Fibroblast of lung (primary cell): ENCODE results near the gene TRAM2. TPM values are rescaled to one million over a fixed set of nuclear protein-coding genes. Genes with fewer than 3 reads are reported as not detected.

ENCODE experiments used
- DNase-seq, 2 donors: peaks; one replicate each; pipeline versions ENCODE4 v3.0.0 to v3.0.0-alpha.2; 2010; ENCODE audit warnings: low read depth in 2 of 2
- H2AFZ ChIP-seq: 2 replicates; pipeline ENCODE4 v1.5.1; 2012; ENCODE audit warnings: low read length, control low read depth, inconsistent platforms
- H3K27ac ChIP-seq: 2 replicates; pipeline ENCODE4 v1.5.1; 2011; ENCODE audit warnings: low read length, control low read depth; ENCODE audit not compliant: insufficient read depth
- H3K27me3 ChIP-seq: 2 replicates; pipeline ENCODE4 v1.5.1; 2011; ENCODE audit warnings: mild to moderate bottlenecking, low read length; ENCODE audit not compliant: control insufficient read depth, insufficient read depth
- H3K36me3 ChIP-seq: 2 replicates; pipeline ENCODE4 v1.5.1; 2011; ENCODE audit warnings: low read length; ENCODE audit not compliant: control insufficient read depth, insufficient read depth
- H3K4me1 ChIP-seq: 2 replicates; pipeline ENCODE4 v1.5.1; 2011; ENCODE audit warnings: low read length; ENCODE audit not compliant: control insufficient read depth, insufficient read depth; ENCODE audit errors: extremely low read depth
- H3K4me2 ChIP-seq: 2 replicates; pipeline ENCODE4 v1.5.1; 2011; ENCODE audit warnings: low read length, control low read depth; ENCODE audit not compliant: insufficient read depth; ENCODE audit errors: extremely low read depth
- H3K4me3 ChIP-seq, 4 experiments: fragments of 200-600 bp in 1 of 4; sonication (generic) in 1 of 4; replicated peaks in 1 of 4; 2 replicates each; pipeline ENCODE4 v1.5.1; 2011 to 2016; ENCODE audit warnings: low read length in 4 of 4, low read depth in 3 of 4, mild to moderate bottlenecking in 3 of 4, control low read depth in 2 of 4, inconsistent platforms in 1 of 4, mixed read lengths in 1 of 4; ENCODE audit not compliant: insufficient read depth in 1 of 4; ENCODE audit errors: control extremely low read depth in 1 of 4
- H3K79me2 ChIP-seq: 2 replicates; pipeline ENCODE4 v1.5.1; 2012; ENCODE audit warnings: mild to moderate bottlenecking, low read length, inconsistent platforms; ENCODE audit not compliant: control insufficient read depth, insufficient read depth
- H3K9ac ChIP-seq: 2 replicates; pipeline ENCODE4 v1.5.1; 2011; ENCODE audit warnings: mild to moderate bottlenecking, low read length, control low read depth; ENCODE audit not compliant: insufficient read depth
- H3K9me3 ChIP-seq: 2 replicates; pipeline ENCODE4 v1.5.1; 2012; ENCODE audit warnings: low read depth, low read length; ENCODE audit not compliant: control insufficient read depth, insufficient read depth
- H4K20me1 ChIP-seq: 2 replicates; pipeline ENCODE4 v1.5.1; 2011; ENCODE audit warnings: low read length; ENCODE audit not compliant: control insufficient read depth, insufficient read depth; ENCODE audit errors: extremely low read depth
- EZH2 ChIP-seq: IDR thresholded peaks from 2 replicates; pipeline ENCODE4 v1.5.1; 2012; ENCODE audit warnings: low read length, control low read depth, mild to moderate bottlenecking; ENCODE audit errors: missing control alignments
- polyA plus RNA-seq, 2 donors: library from polyadenylated mRNA; depleted of rRNA in 1 of 2; stranded (reverse) in 1 of 2; unstranded in 1 of 2; fragments of >200 nt; gene quantifications; 2 replicates each; pipeline ENCODE4 v1.2.1, GENCODE V29; 2011 to 2012; ENCODE audit warnings: missing spikeins in 1 of 2
- total RNA-seq: library from RNA; depleted of rRNA; stranded (reverse); fragments of >200 nt; gene quantifications from 2 replicates; pipeline ENCODE4 v1.2.1, GENCODE V29; 2014
- TF ChIP-seq, protein P1 (sequence below), 2 donors: IDR thresholded peaks in 1 of 2; conservative IDR thresholded peaks in 1 of 2; 1 replicate in 1 of 2; 2 replicates in 1 of 2; pipeline ENCODE4 v1.5.1; 2011 to 2012; ENCODE audit warnings: low read length in 2 of 2, control low read depth in 1 of 2, inconsistent platforms in 1 of 2, low read depth in 1 of 2, mild to moderate bottlenecking in 1 of 2

Gene TRAM2
- total and polyA plus RNA-seq, 2 donors (not counting 1 experiment from before 2014, with no cell fraction given): 131 to 252 TPM

DNA sequence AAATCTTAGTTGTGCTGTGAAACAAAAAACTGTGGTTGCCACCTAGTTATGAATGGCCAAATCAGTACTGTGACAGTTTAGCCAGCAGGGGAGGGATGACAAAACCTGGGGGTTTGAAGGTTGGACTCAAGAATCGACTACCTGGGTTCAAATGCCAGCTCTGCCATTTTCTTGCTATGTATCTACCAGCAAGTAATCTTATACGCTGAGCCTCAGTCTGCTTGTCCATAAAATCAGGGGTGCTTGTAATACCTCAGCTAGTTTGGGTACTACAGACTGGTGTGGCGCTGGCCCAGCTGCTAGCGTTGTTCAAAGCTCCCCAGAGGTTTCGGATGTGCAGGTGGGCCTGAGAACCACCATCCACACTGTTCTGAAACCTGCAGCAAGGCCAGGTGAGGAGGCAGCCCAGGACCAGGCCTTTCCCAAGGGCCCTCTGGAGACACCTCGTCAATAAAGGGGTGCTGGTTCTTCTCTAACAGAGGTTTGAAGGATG is 40.4 kb downstream of the TRAM2 start:
- Histone ChIP-seq H3K79me2 (peaks cover 83% of the 10 kb centered on the region), H2AFZ (no peak overlapping the region), H3K4me3 (no peak overlapping the region), H3K9ac (no peak overlapping the region), H3K36me3 (peaks cover 14% of the 10 kb centered on the region), H3K4me1 (peaks cover 50% of the 10 kb centered on the region), H4K20me1 (no peaks in the 10 kb centered on the region), H3K27ac (peak overlapping the region; percentile 73), H3K9me3 (no peaks in the 10 kb centered on the region), H3K27me3 (no peaks in the 10 kb centered on the region), H3K4me2 (no peak overlapping the region)
- DNase-seq: no peak
- TF ChIP-seq, protein P1, sequence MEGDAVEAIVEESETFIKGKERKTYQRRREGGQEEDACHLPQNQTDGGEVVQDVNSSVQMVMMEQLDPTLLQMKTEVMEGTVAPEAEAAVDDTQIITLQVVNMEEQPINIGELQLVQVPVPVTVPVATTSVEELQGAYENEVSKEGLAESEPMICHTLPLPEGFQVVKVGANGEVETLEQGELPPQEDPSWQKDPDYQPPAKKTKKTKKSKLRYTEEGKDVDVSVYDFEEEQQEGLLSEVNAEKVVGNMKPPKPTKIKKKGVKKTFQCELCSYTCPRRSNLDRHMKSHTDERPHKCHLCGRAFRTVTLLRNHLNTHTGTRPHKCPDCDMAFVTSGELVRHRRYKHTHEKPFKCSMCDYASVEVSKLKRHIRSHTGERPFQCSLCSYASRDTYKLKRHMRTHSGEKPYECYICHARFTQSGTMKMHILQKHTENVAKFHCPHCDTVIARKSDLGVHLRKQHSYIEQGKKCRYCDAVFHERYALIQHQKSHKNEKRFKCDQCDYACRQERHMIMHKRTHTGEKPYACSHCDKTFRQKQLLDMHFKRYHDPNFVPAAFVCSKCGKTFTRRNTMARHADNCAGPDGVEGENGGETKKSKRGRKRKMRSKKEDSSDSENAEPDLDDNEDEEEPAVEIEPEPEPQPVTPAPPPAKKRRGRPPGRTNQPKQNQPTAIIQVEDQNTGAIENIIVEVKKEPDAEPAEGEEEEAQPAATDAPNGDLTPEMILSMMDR (conservative IDR thresholded peaks at IDR 0.05 in 1 of 2, IDR thresholded peaks at IDR 0.05 in 1 of 2; ENCODE audit: low read depth in 1 of 2, low read length in 2 of 2): no peak
- no peak for TF ChIP-seq EZH2

DNA sequence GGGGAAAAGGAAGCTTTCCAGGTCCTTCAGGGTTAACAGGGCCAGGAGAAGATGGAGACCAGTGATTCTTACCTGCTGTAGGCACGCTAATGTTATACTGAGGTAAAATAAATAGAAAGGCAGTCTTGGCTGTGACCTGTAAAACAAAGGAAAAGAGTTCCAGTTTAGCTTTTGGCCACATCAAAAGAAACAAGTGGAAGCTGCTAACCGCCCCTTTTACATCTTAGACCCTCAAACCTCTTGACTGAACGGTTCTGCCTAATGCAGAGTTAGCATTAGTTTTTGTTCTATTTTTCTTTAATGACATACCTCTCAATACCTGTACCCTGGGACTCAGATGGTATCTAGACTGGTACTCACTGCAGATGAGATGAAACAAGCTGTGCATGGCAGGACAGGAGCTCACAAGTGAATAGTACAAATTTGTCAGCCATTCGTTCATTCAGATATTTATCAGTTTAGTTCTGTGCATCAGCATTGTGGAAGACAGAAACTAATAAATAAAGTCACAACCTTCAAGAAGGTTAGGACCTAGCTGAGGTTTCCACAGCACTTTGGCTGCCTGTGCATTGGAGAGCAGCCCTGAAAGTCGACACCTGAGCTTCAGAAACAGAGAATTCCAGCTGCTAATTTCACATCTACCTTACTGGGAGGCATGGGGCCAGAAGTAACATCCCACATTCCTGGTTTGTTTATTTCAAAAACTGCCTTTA is 41.0 kb downstream of the TRAM2 start:
- H3K9me3 ChIP-seq: no peaks in the 10 kb centered on the region
- TF ChIP-seq EZH2: no peak
- TF ChIP-seq, protein P1 (conservative IDR thresholded peaks at IDR 0.05 in 1 of 2, IDR thresholded peaks at IDR 0.05 in 1 of 2; ENCODE audit: low read depth in 1 of 2, low read length in 2 of 2): no peak
- H3K27me3 ChIP-seq: no peaks in the 10 kb centered on the region
- H2AFZ ChIP-seq: no peak overlapping the region
- peaks cover 47% of the 10 kb centered on the region for H3K4me1 ChIP-seq
- no peak overlapping the region for H3K4me2 ChIP-seq
- no peak overlapping the region for H3K9ac ChIP-seq
- peaks cover 81% of the 10 kb centered on the region for H3K79me2 ChIP-seq
- no peak for DNase-seq
- no peak overlapping the region for H3K4me3 ChIP-seq
- H3K36me3 ChIP-seq: peaks cover 15% of the 10 kb centered on the region
- no peaks in the 10 kb centered on the region for H4K20me1 ChIP-seq
- H3K27ac ChIP-seq: no peak overlapping the region

DNA sequence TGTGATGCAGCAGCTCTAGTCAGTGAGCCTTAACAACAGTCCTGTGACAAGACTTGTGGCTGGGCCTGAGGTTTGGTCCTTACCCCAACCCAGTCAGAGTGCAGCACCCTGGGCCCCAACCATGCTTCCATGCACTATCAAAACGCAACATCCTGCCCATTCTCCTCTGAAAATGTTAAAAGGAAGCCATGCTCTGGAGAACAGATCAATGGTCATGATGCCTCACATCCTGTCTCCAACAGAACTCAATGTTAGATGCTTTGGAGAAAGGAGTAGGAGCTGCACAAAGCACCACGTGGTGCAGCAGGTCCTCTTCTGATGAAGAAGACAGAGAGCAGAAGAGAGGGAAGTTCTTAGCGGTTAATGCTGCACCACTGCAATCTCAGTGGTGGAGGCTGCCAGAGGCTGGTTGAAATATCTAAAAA is 41.9 kb downstream of the TRAM2 start:
- no peak overlapping the region for H3K4me2 ChIP-seq
- H3K27me3 ChIP-seq: no peaks in the 10 kb centered on the region
- H3K9ac ChIP-seq: no peak overlapping the region
- H3K79me2 ChIP-seq: peaks cover 83% of the 10 kb centered on the region
- no peak for TF ChIP-seq EZH2
- TF ChIP-seq, protein P1 (conservative IDR thresholded peaks at IDR 0.05 in 1 of 2, IDR thresholded peaks at IDR 0.05 in 1 of 2; ENCODE audit: low read depth in 1 of 2, low read length in 2 of 2): no peak
- H3K4me1 ChIP-seq: peaks cover 40% of the 10 kb centered on the region
- H3K27ac ChIP-seq: no peak overlapping the region
- no peaks in the 10 kb centered on the region for H3K9me3 ChIP-seq
- no peak for DNase-seq
- no peak overlapping the region for H3K4me3 ChIP-seq
- H4K20me1 ChIP-seq: no peaks in the 10 kb centered on the region
- peaks cover 19% of the 10 kb centered on the region for H3K36me3 ChIP-seq
- H2AFZ ChIP-seq: no peak overlapping the region
